Jurkat, Clone E6-1 (cell line): Measurements from ENCODE around the gene TMIGD1. TPM values are rescaled to one million over a fixed set of nuclear protein-coding genes. Genes with fewer than 3 reads are reported as not detected.

Experiments used
- DNase-seq: peaks from one replicate; pipeline ENCODE4 v3.0.0-alpha.2; 2011; ENCODE audit warnings: low read depth, low spot score
- H3K4me3 ChIP-seq: 2 replicates; pipeline ENCODE4 v1.5.1; 2011; ENCODE audit warnings: mild to moderate bottlenecking, low read length, control low read depth, moderate library complexity
- polyA plus RNA-seq: library from polyadenylated mRNA; unstranded; fragments of >200 nt; gene quantifications from one replicate; pipeline ENCODE4 v1.2.1, GENCODE V29; 2012; ENCODE audit warnings: missing spikeins; ENCODE audit not compliant: insufficient read length, insufficient read depth

The TMIGD1 gene, protein sequence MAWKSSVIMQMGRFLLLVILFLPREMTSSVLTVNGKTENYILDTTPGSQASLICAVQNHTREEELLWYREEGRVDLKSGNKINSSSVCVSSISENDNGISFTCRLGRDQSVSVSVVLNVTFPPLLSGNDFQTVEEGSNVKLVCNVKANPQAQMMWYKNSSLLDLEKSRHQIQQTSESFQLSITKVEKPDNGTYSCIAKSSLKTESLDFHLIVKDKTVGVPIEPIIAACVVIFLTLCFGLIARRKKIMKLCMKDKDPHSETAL
- polyA plus RNA-seq, result not detected

DNA sequence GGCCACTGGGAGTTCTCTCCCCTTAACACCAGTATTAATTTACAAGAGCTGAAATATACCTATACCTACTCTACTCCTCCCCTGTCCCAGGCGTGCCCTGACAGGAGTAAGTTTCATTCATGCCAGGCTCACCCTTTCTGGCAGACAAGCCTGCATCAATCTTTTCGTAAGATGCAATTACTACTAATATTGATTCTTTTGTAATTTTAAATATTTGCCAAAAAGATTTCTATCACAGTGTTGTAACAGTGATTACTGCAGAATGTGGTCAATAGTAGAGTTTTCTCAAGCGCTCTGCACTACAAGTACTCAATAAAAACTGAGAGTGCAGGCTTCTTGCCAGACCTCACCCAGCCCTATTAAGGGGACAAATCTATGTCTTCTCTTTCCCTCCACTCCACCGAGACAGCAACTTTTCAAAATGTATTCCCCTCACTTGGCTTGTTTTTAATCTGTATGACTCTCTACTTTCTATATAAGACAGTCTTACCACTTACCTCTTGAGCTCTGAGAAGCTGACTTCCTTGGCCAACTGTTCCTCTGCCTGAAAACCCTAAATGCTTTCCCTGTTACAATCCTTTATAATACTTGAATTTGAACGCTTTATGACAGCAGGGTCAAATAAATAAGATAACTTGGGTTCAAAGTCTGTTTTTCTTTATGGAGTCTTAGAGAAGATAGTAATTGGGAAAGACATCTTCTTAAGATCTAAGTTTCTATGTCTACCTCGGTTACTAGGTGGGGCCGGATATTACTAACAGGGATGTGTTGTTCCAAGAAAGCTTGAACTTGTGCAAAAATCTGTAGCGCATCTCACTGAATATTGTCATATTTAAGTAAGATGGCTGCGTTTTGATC lies at the start of gene TMIGD1:
Gene TMIGD1 (minus strand): TSS at position 555 of the 858 bp plus-strand sequence. CDS start 1,924 bp downstream, outside the sequence.
- no peak within 1 kb of the TSS for H3K4me3 ChIP-seq
- DNase-seq, result no peak

DNA sequence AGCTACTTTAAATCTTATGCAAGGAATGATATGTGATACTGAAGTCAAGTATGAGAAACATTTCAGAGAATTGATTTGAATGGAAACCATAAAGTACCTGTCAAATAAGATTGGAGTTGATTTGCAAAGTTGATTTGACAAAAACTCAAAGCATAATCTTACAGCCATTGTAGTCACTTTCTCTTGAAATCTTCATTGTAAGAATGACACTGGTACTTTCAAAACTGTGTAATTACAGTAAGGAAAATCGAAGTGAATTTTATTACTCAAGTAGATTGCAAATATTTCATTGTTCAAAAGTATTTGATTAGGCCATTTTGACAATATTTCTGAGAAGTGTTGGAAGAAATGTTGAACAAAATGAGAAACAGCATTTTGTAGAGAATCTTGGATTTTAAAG lies 48.5 kb upstream of the TMIGD1 start:
- no peak overlapping the region for H3K4me3 ChIP-seq
- no peak for DNase-seq

DNA sequence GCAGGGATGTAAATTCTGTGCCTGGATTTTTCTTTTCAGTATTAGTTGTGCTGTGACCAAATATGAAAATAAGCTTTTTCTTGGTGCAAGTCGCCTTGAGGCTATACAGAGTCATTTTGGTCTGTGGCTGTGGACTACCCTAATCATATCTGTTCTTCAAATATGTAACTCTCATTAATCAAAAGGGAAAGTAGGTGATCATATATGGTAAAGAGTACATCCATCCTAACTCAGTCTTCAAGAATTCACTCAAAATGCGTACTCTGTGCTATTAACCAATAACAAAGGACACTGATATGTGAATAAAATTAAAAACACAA lies 47.4 kb upstream of the TMIGD1 start:
- H3K4me3 ChIP-seq, result no peak overlapping the region
- no peak for DNase-seq

DNA sequence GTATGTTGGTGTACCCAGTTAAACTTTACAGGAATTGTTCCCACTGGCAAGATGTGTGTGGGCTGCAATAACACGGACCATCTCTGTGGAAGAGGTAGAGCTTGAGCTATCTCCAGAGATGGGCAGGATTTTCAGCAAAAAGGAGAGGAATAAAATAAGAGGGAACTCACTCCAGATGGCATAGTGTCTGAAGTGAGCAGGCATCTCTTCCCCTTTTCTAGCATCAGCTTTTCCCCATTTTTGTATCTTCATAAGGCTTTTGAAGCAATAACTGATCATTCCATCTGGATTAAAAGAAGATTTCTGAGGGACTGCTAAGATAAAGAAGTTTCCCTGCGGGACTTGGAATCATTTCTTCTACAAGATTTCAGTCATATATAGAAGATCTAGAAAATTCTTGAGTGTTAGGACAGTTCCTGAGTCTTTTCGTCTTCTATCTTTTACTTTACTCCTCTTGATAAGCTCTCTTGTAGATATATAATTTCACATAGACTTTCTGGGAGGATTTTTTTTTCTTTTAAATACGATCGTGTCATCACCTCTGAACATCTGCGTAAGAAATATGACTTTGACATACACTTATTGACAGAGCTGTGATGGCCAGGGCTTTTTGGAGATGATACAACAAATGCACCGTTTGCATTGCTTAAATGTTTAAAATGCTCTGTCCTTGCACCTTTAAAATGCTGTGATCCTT lies 46.9 kb upstream of the TMIGD1 start:
- DNase-seq, result no peak
- no peak overlapping the region for H3K4me3 ChIP-seq

DNA sequence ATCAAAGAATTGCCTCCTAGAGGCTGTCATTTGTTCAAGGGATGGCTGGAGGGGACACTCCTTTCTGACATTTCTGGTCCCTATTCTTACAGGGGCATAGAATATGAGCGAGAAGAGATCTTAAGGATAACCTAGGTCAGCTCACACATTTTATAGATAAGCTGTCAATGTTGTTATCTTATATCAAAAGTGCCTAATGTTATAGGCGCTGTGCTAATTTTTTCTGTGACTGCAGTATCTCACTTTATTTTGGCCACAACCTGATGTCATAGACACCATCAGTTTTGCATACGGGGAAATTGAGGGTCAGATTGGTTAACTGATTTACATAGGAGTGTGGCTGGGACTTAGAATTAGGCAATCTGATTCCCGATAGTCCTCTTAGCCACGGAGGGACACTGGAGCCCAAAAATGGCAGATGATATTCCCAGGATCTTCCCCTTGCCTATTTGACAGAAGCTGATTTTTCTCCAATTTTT lies 46.1 kb upstream of the TMIGD1 start:
- peak overlapping the region; percentile 66 for H3K4me3 ChIP-seq
- DNase-seq, result no peak

DNA sequence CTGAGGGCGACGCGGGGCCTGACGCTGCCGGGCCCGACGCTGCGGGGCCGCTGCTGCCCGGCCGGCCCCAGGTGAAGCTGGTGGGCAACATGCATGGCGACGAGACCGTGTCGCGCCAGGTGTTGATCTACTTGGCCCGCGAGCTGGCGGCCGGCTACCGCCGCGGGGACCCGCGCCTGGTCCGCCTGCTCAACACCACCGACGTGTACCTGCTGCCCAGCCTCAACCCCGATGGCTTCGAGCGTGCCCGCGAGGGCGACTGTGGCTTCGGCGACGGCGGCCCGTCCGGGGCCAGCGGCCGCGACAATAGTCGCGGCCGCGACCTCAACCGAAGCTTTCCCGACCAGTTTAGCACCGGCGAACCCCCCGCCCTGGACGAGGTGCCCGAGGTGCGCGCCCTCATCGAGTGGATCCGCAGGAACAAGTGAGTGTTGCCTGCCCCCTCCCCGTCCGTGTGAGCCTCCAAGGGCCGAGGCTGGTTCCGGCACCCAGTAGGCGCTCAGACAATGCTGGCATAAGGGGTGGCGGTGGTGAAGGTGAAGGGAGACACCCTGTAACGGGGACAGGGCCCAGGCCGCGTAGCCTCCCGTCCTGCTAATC lies 45.5 kb upstream of the TMIGD1 start:
- peak overlapping the region; percentile 66 for H3K4me3 ChIP-seq
- DNase-seq, result no peak

DNA sequence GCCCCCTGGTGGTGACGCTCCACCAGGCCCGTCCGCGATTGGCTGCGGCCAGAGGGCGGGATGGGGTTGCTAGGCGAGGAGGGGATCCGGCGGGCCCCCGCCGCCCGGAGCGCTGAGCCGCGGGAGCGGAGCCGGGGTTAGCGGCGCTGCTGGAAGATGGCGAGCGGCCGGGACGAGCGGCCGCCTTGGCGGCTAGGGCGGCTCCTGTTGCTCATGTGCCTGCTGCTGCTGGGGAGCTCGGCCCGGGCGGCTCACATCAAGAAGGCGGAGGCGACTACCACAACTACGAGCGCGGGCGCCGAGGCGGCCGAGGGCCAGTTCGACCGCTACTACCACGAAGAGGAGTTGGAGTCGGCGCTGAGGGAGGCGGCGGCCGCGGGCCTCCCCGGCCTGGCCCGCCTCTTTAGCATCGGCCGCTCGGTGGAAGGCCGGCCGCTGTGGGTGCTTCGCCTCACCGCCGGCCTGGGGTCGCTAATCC lies 45.0 kb upstream of the TMIGD1 start, which contains the start of gene CPD:
Gene CPD (plus strand): TSS at position 103 of the 478 bp plus-strand sequence. CDS start 54 bp downstream, at position 157.
- peak; percentile 87 for DNase-seq

DNA sequence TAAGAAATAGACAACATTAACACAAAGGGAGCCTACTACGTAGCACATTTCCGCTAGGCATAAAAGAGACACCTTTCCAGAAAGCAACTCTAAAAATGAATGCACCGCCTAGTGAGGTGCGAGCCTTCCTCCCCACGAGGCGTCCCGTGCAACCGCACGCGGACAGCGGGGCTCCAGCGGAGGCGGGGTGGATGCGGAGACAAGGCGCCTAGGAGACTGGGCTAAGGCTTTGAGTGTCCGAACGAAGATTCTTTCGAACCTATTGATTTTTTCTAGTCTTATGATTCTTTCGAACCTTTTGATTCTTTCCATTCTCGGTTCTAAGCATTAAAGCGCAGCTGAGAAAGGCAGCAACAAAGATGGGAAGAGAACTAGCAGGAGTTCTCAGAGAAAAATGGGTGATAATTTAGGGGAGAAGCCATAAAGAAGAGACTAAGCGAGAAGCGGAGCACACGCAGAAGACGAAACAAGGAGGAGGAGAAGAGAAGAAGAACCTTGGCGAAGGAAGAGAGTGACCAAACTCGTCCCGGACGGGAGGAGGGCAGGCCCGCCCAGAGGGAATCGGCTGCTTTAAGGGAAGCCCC lies 44.5 kb upstream of the TMIGD1 start:
- H3K4me3 ChIP-seq, result peak overlapping the region; percentile 66
- DNase-seq, result no peak

More for the DNA sequence above, 45.0 kb upstream of the TMIGD1 start, which contains the start of gene CPD:
- H3K4me3 ChIP-seq, result peak within 1 kb of the TSS; percentile 66

DNA sequence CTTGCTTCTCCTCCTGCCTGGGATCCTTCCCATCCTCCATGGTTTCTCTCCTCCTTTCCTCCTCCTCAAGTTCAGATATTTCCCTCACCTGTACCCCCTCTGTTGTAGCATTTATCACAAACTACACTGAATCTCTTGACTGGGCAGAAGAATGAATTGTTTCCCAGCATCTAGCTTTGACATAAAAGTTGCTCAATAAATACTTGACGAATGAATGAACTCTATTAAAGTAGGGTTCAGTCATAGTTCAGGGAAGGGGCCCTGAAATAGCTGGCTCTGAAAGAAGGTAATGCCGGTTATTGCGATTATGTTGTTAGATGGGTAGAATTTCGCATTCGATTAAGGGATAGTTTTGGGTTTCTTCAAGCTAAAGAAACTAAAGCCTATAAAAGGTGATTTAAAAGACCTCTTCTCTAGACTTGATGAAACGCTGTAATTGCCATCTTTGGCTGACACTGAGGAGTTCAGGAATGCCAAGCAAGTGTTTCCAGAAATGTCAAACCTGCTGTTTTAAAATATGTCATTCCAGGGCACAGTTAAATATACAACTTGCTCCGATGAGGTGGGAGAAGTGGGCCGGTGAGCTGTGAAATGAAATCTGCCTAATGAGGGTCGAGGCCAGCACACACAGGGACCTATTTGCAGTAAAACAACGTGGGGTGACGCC lies 43.9 kb upstream of the TMIGD1 start:
- DNase-seq, result no peak
- H3K4me3 ChIP-seq, result peak overlapping the region; percentile 66

DNA sequence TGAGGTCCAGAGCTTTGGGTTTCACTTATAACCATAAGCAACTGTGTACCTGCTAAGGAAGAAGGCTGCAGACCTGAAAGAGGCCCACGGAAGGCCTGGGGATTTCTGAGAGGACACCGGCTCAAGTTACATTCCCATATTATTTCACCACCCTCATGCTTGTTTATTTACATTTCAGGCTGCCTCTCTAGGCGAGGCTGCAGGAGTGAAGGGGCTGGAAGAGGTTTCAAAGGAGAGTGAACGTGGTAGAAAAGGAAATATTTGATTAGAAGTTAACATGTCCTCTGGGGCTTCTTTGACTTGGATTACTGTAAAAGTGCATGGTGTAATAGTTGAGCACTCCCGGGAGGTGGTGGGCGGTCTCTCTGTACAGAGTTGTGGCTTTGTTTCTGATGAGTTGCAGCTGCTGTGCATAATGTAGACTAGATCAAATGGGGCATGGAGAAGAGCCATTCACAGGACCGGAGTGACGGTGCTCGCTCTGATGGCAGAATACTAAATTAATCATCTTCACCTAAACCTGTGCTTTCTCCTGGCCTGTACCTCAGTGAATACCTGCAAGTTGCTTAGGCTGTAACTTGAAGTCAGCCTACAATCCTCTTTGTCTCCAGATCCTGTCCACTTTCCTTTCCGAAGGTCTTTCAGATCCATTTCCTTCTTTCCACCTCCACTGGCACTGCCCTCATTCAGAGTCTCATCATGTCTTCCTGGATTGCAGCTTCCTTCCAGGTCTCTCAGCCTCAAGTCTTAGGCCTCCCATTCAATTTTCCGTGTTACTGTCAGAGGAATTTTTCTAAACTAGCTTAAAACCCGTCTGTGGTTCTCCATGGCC lies 43.0 kb upstream of the TMIGD1 start:
- H3K4me3 ChIP-seq, result no peak overlapping the region
- peak; percentile 27 for DNase-seq

DNA sequence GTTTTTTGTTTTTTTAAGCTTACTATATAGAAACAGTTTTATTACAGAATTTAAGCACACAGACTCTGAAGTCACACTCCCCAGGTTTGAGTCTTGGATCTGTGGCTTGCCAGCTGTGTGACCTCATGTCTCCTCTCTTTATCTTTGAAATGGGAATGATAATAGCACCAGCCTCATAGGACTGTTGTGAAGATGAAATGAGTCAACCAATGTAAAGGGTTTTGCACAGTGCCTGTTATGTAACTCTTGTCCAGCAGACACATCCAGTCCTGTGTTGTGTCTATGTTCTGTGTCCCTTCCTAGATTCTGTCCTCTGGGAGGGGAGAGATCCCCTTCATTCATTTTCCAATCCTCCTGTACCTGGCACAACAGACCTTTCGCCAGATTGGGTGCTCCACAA lies 41.8 kb upstream of the TMIGD1 start:
- no peak overlapping the region for H3K4me3 ChIP-seq
- DNase-seq, result no peak

DNA sequence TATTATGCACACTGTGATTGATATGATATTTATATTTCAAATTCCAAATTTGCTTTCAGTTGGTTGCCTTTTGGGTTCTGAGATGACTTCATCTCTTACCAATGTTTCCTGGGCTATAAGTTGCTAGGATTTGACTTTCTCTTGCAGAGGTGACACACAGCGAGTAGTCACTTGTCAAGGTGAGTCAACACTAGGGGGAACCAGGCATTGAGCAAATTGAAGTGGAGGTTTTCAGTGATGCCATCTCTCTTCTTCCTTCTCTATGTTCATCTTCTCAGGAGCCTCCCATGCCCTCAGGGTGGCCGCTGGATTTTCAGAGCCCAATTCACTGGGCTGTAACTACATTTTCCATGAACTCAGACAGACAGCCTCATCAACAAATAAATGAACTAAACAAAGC lies 38.9 kb upstream of the TMIGD1 start:
- no peak for DNase-seq
- no peak overlapping the region for H3K4me3 ChIP-seq

DNA sequence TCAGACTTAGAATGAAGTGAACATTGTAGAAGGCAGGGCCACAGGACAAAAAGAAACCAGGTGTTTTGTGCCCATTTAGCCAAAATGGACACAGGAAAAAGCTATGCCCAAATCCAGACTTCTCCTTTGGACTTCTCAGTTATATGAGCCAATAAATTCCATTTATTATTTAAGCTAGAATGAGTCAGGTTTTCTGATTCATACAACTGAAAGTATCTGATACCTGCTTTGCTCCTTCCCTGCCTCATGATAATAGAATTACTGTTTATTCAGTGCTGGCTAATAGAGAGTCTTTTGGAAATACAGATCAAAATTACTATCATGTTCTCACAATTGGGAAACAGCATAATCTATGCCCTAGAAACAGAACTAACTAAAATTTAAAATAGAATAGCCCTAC lies 36.1 kb upstream of the TMIGD1 start:
- no peak overlapping the region for H3K4me3 ChIP-seq
- DNase-seq, result no peak

DNA sequence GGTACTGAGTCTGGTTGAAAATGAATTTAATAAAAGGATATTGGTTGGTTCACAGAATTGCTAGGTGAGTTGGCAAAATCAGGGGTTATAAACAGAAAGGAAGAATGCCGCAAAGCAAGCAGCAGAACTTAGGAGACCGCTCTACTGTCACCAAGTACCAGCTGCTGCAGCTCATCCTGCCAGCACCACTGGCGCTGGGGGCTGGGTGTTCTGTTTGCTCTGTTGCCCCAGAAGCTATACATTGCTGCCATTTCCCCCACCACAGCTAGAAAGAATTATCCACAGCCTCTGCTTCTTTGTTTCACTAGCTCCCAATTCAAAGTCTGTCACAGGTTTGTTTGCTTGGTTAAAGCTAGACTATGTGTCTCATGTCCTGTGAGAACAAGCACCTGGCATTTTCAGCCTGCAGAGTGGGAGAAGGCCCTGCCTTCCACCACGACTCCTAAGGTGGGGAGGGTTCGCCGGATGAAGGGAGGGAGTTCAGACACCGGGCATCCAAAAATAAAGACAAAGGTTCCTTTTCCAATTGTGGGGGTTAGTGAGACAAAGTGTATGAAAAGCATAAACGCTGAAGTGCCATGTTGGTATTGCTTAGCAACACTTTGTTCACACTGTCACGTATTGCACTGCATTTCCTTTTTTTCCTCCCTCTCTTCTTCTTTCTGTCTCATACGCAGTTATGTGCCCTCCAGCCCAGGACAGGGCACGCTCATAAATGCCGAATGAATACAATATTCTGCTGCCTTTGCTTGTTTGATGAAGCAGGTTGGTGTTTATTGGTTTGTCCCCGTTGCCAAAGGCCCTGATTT lies 35.3 kb upstream of the TMIGD1 start:
- H3K4me3 ChIP-seq, result no peak overlapping the region
- no peak for DNase-seq

DNA sequence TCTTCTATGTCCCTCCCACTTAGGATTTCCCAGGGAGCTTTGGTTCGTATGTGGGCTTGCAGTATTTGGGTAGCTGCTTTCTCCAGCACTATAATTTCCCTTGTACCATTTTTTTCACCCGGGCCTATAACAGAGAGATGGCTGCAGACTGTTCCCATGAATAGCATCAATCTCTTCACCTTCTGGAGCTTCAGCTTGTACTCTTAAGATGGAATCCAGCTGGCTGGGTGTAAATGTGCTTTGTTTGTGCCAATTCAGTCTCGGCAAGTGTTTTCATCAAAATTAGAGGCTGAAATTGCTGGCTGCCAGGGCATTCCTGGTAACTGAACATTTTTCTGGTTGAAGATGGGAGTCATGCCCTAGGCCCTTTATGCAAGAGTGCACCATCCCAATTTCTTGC lies 32.7 kb upstream of the TMIGD1 start:
- no peak overlapping the region for H3K4me3 ChIP-seq
- DNase-seq, result no peak

DNA sequence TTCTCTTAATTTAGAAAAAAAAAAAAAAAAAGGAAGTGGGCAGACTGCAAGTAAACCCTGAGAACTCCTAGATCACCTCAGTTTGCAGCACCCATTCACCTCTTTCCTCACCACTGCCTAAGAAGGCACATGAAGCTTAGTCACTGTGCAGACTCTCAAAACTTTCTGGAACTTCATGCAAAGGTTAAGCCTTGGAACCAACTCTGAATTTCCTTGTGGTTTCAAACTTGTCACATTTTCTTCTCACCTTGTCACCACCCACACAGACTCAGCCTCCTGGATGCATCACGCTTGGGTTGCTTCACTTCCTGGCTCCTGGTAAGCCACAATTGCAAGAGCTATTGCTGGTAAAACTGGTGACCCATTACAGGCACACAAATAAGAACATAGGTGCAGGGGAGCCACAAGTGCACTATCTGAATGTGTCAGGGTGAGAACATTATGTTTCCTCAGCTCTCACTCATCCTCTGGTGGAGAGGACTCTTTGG lies 29.9 kb upstream of the TMIGD1 start:
- no peak overlapping the region for H3K4me3 ChIP-seq
- peak; percentile 94 for DNase-seq
